SK-MEL-5 (cell line): ENCODE data around the gene PACRG. TPM values are rescaled to one million over a fixed set of nuclear protein-coding genes. Genes with fewer than 3 reads are reported as not detected.

Experiments used
- DNase-seq: peaks from one replicate; pipeline ENCODE4 v3.0.0-alpha.2; 2016; ENCODE audit warnings: low read depth, low spot score
- in situ Hi-C: cut with HindIII; loops from 2 replicates; pipeline ENCODE4 v1.10.0; 2016; ENCODE audit warnings: low sequenced_read_pairs, high pct_unique_total_duplicates, low pct_unique_long_range_greater_than_20kb
- total RNA-seq: library from RNA; depleted of rRNA; stranded (reverse); fragments of >200 nt; shearing (Covaris generic); gene quantifications from 2 replicates; pipeline ENCODE4 v1.2.3, GENCODE V29; 2014

Gene PACRG
- total RNA-seq, 1 experiment from 2014 or later = not detected

DNA sequence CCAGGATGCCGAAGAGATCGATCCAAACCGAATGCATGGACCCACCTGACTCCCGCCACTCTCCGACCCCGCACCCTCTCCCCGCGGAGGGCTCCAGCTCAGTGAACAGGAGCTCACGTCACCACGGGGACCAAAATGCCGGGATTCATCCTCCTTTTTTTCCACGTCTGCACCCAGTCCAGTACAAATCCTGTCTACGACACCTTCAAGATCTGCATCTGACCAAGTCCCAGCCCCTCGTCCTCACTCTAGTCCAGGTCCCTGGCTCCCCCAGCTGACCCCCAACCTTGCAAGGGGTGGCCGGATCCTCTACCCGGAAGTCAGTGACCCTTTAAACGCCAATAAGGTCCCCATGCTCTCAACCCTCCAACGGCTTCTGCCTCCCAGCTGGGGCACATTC is 593.9 kb downstream of the PACRG start:
- no peak for DNase-seq
- in situ Hi-C loops = no loop called here

DNA sequence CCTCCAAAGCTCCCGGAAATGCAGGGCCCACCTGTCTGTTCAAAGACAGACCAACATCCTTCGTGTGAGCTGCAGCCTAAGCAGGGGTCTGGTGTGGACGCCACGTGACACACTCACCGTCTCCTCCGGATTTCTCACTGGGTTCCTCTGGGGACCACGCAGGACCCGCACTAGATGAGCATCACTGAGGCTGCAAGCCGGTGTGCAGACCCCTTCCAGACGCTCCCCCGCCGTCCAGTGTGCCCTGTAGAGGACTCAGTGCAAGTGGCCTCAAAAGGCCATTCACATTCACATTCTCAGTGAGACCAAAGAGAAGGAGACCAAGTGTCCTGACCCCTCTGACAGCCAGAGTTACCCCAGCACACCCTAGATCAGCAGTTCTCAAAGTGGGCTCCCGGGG is 595.5 kb downstream of the PACRG start:
- no peak for DNase-seq
- in situ Hi-C loops = no loop called here

DNA sequence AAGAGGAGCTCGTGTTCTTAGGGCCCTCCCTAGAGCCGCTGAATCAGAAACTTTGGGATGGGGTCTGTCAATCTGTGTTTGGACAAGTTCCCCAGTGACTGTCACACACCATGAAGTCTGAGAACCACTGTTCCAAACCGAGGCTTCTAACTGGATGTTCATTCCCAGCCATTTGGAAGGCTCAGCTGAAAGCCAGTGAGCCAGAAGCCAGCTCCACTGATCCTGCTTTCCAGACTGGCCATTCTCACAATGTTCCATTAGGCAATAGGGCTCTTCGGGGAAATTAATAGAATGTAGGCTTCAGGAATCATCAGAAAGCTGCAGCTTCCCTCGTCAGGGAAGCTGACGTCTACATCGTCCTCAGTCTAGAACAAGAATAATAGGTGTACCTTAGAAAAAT is 595.9 kb downstream of the PACRG start:
- in situ Hi-C loops = no loop called here
- no peak for DNase-seq

DNA sequence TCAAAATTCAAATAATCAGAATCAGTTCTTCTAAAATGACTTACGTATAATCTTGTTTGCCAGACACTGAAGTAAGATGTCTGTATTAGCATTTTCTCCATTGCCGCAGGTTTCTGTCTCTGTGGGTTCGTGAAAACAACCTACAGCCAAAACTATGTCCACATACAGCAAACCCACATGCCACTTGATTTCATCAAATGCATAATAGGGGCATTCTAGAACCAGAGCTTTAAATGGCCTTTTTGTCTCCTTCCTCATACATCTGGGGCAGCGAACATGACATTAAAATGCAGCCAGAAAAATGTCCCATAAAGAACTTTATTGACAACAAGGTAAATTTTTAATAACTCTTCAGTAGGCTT is 596.5 kb downstream of the PACRG start:
- in situ Hi-C loops = no loop called here
- DNase-seq = peak; percentile 79

GRCh38 chr6:163324688-163325389 is 597.1 kb downstream of the PACRG start:
- peak; percentile 41 for DNase-seq
- in situ Hi-C loops = no loop called here

DNA sequence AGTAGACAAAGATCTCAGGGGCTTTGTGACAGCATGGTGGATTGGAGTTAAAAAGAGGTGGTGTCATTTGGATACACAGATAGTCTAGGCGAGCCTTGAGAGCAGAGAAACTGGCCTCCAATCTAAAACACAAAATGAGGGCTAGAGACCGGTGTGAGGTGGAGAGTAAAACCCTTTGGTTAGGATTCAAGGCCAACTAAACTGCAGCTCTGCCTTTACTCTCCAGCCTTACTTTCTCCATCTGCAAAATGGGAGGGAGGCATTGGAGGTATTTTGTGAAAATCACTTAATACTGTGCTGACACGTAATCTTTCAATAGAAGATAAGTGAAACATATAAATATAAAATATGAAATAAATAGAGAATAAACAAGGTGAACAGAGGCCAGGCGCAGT is 597.6 kb downstream of the PACRG start:
- in situ Hi-C loops = no loop called here
- no peak for DNase-seq

DNA sequence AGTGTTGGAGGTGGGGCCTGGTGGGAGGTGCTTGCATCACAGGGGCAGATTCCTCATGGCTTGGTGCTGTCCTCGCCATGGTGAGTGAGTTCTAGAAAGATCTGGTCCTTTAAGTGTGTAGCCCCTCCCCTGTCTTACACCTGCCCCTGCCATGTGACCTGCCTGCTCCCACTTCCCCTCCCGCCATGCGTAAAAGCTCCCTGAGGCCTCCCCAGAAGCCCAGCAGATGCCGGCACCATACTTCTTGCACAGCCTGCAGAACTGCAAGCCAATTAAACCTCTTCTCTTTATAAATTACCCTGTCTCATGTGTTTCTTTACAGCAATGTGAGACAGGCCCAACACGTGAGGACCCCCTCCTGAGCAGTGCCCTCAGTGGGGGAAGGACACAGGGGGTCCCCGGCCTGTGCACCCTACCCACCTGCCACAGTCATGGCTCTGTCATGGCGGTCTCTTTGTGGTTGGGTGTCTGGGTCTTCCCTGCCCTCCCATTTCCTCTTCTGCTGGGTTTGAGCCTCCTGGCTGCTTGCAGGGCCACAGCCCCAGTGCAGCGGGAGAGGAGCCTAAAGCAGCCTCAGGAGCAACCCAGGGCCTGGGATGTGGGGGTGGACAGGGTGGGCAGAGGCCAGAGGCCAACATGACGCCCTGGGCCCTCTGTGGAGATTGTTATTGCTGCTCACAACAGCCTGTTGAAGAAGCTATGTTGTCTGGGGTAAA is 599.5 kb downstream of the PACRG start:
- no peak for DNase-seq
- in situ Hi-C loops = no loop called here

GRCh38 chr6:163327921-163328320 is 600.1 kb downstream of the PACRG start:
- no peak for DNase-seq
- in situ Hi-C loops = no loop called here

GRCh38 chr6:163328411-163328810 is 600.6 kb downstream of the PACRG start:
- DNase-seq = no peak
- in situ Hi-C loops = no loop called here

DNA sequence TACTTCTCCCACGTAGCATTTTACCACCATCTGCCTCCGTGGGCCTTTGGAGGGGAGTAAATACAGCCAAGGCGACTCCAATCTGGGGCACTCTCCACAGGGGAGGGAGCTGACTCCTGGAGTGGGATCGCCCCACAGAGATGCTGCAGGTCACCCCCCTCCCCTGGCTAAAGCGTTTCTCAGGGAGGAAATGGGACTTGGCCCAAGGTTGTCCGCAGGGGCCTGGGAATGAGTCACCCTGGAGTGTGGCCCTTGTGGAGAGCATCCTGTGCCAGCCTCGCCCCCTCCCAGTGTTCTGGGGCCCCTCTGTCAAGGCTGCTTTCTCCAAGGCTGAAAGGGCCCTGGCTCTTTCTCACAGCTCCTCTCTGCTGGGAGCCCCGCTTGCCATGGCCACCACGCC is 602.2 kb downstream of the PACRG start:
- in situ Hi-C loops = no loop called here
- DNase-seq = no peak

DNA sequence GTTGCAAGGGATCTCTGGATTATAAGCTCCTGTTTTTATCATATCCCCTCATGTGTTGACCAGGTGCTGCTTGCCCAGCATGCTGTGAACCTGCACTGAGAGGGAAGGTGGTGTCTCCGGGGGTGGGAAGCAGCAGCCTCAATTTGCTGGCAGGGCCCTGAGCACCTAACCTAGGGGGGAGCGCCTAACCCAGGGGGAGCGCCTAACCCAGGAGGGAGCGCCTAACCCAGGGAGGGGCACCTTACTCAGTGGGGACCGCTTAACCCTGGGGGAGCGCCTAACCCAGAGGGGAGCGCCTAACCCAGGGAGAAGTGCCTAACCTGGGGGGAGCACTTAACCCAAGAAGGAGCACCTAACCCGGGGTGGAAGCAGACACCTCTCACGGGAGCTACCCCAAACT is 603.5 kb downstream of the PACRG start:
- in situ Hi-C loops = no loop called here
- no peak for DNase-seq

- in situ Hi-C loops = no loop called here
Observed at GRCh38 chr6:163332575-163332974, 604.8 kb downstream of the PACRG start.

DNA sequence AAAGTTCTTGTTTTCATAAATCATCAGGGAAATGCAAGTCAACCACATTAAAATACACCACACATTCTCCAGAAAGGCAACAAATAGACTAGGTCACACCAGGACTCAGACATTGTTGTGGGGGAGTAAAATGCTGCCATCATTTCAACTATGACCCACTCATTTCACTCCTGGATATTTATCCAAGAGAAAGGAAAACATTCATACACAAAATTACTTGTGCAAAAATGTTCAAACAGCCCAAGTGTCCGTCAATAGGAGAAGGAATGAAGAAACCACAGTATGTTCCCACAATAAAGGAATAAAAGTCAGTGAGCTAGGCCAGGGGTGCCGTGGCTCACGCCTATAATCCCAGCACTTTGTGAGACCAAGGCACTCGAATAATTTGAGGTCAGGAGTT is 605.3 kb downstream of the PACRG start:
- DNase-seq = no peak
- in situ Hi-C loops = no loop called here

More at GRCh38 chr6:163332575-163332974, 604.8 kb downstream of the PACRG start:
- no peak for DNase-seq

DNA sequence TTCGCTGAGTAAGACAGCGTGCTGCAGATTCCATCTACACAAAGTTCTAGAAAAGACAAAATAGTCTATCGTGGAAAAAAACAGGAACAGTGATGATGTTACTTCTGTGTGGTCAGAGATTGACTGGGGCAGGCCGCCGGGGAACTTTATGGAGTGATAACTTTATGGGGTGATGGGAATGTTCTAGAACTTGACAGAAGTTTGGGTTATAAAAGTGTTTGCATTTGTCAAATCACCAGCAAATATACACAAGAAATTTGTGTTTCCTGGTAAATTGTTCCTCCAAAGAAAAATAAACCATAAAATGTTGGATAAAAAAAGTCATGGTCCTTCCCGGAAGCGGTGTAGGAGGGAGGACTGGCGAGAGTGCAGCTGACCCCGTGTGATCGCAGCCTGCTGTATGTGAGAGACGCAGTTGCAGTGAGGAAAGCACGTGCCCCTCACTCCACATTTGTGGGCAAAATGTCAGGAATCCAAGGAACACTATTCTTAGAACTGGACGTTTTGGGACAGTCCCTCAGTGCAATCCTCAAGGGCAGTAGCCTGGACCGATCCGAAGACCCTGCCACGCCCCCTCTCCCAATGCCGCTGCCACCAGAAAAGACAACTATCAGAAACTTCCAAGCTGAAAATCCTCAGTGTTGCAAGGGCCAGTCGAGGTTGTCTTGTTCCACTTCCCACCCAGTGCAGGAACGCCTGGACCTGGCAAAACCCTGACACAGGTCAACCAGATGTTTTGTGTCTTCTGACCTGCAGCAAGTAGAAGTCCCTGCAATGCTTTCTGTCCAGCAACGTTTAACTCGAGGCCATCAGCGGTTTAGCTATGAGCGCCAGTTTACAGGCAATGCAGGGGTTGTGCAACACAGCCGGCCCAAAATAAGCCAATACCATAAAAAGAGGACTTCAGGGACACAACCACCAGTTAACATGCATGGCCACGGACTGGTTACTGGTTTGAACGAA is 606.2 kb downstream of the PACRG start:
- in situ Hi-C loops = no loop called here

DNA sequence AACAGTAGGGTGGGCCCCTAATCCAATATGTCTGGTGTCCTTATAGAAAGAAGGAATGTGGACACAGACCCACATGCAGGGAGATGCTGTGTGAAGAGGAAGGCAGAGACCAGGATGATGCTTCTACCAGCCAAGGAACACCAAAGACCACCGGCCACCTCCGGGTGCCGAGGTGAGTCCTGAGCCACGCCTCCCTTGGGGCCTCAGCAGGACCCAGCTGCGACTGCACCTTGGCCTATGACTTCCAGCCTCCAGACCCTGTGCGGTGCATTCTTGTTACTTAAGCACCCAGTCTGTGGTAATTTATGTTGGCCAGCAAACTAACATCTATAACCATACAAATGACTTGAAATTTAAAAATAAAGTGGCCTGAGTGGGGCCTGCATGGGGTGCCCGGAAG is 607.3 kb downstream of the PACRG start:
- in situ Hi-C loops = no loop called here
- DNase-seq = no peak

More for the DNA sequence above, 606.2 kb downstream of the PACRG start:
- no peak for DNase-seq

- no peak for DNase-seq
- in situ Hi-C loops = no loop called here
Observed at GRCh38 chr6:163335671-163336545, 608.1 kb downstream of the PACRG start.

DNA sequence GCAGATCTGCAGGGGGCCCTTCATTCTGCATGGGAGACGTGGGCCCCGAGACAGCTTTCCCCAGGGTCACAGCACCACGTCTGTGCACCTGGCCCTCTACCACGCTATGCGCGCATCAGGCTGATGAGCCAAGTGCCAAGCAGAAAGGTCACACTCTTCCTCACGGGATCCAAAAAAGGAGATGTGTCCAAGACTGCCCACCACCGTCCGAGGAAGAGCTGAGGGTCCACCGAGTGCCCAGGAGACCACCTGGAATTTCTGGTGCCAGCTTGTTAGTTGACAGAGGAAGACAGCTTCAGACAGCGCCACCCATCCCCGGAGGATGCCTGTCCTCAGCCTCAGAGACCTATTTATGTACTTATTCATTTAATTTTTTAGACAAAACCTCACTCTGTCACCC is 609.2 kb downstream of the PACRG start:
- no peak for DNase-seq
- in situ Hi-C loops = no loop called here
